ENCODE data around the gene MSL1.

The MSL1 gene

DNA sequence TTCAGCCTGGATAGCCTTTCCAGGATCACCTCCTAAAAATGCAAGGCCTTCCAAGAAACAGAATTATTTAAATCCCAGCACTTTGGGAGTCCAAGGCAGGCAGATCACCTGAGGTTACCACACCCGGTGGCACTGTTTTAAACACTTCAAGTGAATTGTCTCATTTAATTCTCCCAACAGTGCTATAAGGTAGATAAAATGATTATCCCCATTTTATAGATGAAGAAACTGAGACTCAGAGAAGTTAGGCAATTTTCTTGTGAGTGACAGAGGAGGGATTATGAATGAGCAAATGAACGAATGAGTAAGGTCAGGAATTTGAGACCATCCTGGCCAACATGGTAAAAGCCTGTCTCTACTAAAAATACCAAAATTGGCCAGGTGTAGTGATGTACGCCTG lies 42.2 kb upstream of the MSL1 start:
- Histone ChIP-seq H3K9me3 (ENCODE audit: control insufficient read depth, insufficient read depth, low read length) (no peaks in the 10 kb centered on the region), H3F3A (ENCODE audit: control insufficient read depth, insufficient read depth) (no peaks in the 10 kb centered on the region), H3K27ac (ENCODE audit: low read depth, low read length) (no peak overlapping the region), H3K4me2 (ENCODE audit: low read length) (no peak overlapping the region), H3K4me3 (ENCODE audit: low read length) (no peak overlapping the region), H3K79me2 (ENCODE audit: control insufficient read depth, low read length) (no peaks in the 10 kb centered on the region), H3K9me2 (replicated peaks; ENCODE audit: control insufficient read depth, low read length) (no peaks in the 10 kb centered on the region), H3K36me3 (ENCODE audit: control insufficient read depth, low read length) (no peaks in the 10 kb centered on the region), H4K20me1 (ENCODE audit: control insufficient read depth, insufficient read depth, low read depth, low read length) (no peaks in the 10 kb centered on the region), H3K27me3 (ENCODE audit: control insufficient read depth, low read length) (no peaks in the 10 kb centered on the region), H3K4me1 (ENCODE audit: control insufficient read depth, low read length) (peaks cover 12% of the 10 kb centered on the region)
- no peak for TF ChIP-seq EZH2phosphoT487 (IDR thresholded peaks at IDR 0.05; ENCODE audit: borderline replicate concordance, low read length)
- TF ChIP-seq CTCF (IDR thresholded peaks at IDR 0.05; ENCODE audit: low read depth, low read length, poor library complexity, severe bottlenecking) = no peak

GRCh38 chr17:40084477-40084876 lies 37.3 kb upstream of the MSL1 start:
- no peak overlapping the region for H3K4me3 ChIP-seq (ENCODE audit: low read length)
- H3K36me3 ChIP-seq (ENCODE audit: control insufficient read depth, low read length) = no peaks in the 10 kb centered on the region
- TF ChIP-seq EZH2phosphoT487 (IDR thresholded peaks at IDR 0.05; ENCODE audit: borderline replicate concordance, low read length) (no peak), CTCF (IDR thresholded peaks at IDR 0.05; ENCODE audit: low read depth, low read length, poor library complexity, severe bottlenecking) (no peak)

DNA sequence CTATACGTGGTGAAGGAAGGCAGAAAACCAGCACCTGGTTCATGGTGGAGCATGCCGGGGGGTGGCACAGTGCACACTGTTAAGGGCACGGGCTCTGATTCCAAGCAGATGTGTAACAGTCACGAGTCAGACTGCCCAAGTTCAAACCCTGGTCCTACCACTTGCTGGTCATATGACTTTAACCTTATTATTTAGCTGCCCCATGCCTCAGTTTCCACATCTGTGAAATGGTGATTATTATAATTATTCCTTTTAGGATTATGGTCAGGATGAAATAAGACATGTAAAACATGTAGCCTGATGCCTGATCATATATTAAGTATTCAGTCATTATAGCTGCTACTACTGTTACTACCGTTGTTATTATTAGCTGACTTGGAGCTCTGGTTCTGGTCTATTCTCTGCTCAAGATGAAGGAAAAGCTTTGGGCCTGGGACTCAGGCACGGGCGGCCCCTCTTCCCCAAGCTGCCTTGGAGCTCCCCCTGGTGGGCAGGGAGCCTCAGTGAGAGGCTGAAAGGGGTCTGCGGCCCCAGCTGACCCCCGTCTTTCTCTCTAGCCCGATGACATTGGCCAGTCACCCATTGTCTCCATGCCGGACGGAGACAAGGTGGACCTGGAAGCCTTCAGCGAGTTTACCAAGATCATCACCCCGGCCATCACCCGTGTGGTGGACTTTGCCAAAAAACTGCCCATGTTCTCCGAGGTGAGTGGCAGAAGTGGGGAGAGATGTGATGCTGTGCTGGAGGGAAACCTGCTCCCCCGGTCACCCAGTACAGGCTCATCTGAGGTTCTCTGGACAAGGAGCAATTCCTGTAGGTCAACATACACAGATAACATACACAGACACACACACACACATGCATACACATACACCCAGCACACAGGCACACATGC lies 35.4 kb upstream of the MSL1 start:
- Histone ChIP-seq H4K20me1 (ENCODE audit: control insufficient read depth, insufficient read depth, low read depth, low read length) (no peaks in the 10 kb centered on the region), H3K27ac (ENCODE audit: low read depth, low read length) (no peak overlapping the region), H3K27me3 (ENCODE audit: control insufficient read depth, low read length) (no peaks in the 10 kb centered on the region), H3K9me3 (ENCODE audit: control insufficient read depth, insufficient read depth, low read length) (no peaks in the 10 kb centered on the region), H3K4me3 (ENCODE audit: low read length) (no peak overlapping the region), H3K4me2 (ENCODE audit: low read length) (no peak overlapping the region), H3F3A (ENCODE audit: control insufficient read depth, insufficient read depth) (no peaks in the 10 kb centered on the region), H3K4me1 (ENCODE audit: control insufficient read depth, low read length) (no peaks in the 10 kb centered on the region), H3K36me3 (ENCODE audit: control insufficient read depth, low read length) (no peaks in the 10 kb centered on the region), H3K9me2 (replicated peaks; ENCODE audit: control insufficient read depth, low read length) (no peaks in the 10 kb centered on the region), H3K79me2 (ENCODE audit: control insufficient read depth, low read length) (no peaks in the 10 kb centered on the region)
- TF ChIP-seq CTCF (IDR thresholded peaks at IDR 0.05; ENCODE audit: low read depth, low read length, poor library complexity, severe bottlenecking) (peak; percentile 97), EZH2phosphoT487 (IDR thresholded peaks at IDR 0.05; ENCODE audit: borderline replicate concordance, low read length) (no peak)

More at GRCh38 chr17:40084477-40084876, 37.3 kb upstream of the MSL1 start:
- H3K9me2 ChIP-seq (replicated peaks; ENCODE audit: control insufficient read depth, low read length) = no peaks in the 10 kb centered on the region
- no peak overlapping the region for H3K27ac ChIP-seq (ENCODE audit: low read depth, low read length)
- H3K27me3 ChIP-seq (ENCODE audit: control insufficient read depth, low read length) = no peaks in the 10 kb centered on the region
- no peaks in the 10 kb centered on the region for H3K4me1 ChIP-seq (ENCODE audit: control insufficient read depth, low read length)
- H3K4me2 ChIP-seq (ENCODE audit: low read length) = no peak overlapping the region
- no peaks in the 10 kb centered on the region for H3K9me3 ChIP-seq (ENCODE audit: control insufficient read depth, insufficient read depth, low read length)
- H4K20me1 ChIP-seq (ENCODE audit: control insufficient read depth, insufficient read depth, low read depth, low read length) = no peaks in the 10 kb centered on the region
- H3K79me2 ChIP-seq (ENCODE audit: control insufficient read depth, low read length) = no peaks in the 10 kb centered on the region
- no peaks in the 10 kb centered on the region for H3F3A ChIP-seq (ENCODE audit: control insufficient read depth, insufficient read depth)

Measured in DOHH2 (cell line).